CD4-positive, alpha-beta T cell (primary cell): ENCODE results near the gene TEX2. TPM values are rescaled to one million over a fixed set of nuclear protein-coding genes. Genes with fewer than 3 reads are reported as not detected.

ENCODE experiments used
- ATAC-seq: fragments of 200-7000 bp; cut with Tn5 transposase; one replicate; pipeline ENCODE4 v1.10.0; 2022; ENCODE audit warnings: mild to moderate bottlenecking; ENCODE audit not compliant: poor library complexity
- CTCF ChIA-PET: fragments of 350-600 bp; sonication (Branson Sonifier 250); formaldehyde crosslinking; loops from one replicate; lab custom pipeline; 2021; ENCODE audit warnings: antibody characterized with exemption, inconsistent platforms; lab: Charles Lee
- POLR2A ChIA-PET: fragments of 350-600 bp; sonication (Branson Sonifier 250); formaldehyde crosslinking; loops from one replicate; lab custom pipeline; 2021; ENCODE audit warnings: antibody characterized with exemption, inconsistent platforms; lab: Charles Lee
- DNase-seq, 14 experiments: peaks; one replicate each; pipeline ENCODE4 v3.0.0-alpha.2; 2013 to 2020; ENCODE audit warnings: mixed read lengths in 2 of 14
- H3K27ac ChIP-seq, 2 donors: one replicate each; pipeline versions ENCODE4 v1.5.1 to v1.7.0; 2013; ENCODE audit warnings: low read length in 2 of 2, low read depth in 1 of 2, mild to moderate bottlenecking in 1 of 2
- H3K27me3 ChIP-seq, 2 experiments: 1 replicate in 1 of 2; 2 replicates in 1 of 2; pipeline versions ENCODE4 v1.6.1 to v1.7.0; 2013; ENCODE audit warnings: low read length in 2 of 2, control low read depth in 1 of 2, mild to moderate bottlenecking in 1 of 2, moderate library complexity in 1 of 2; ENCODE audit not compliant: insufficient read depth in 2 of 2, control insufficient read depth in 1 of 2
- H3K36me3 ChIP-seq: one replicate; pipeline ENCODE4 v1.6.1; 2013; ENCODE audit warnings: low read length, control low read depth; ENCODE audit not compliant: insufficient read depth
- H3K4me1 ChIP-seq: one replicate; pipeline ENCODE4 v1.6.1; 2013; ENCODE audit warnings: low read length, control low read depth; ENCODE audit not compliant: insufficient read depth
- H3K4me3 ChIP-seq: one replicate; pipeline ENCODE4 v1.5.1; 2013; ENCODE audit warnings: mild to moderate bottlenecking, low read length, moderate library complexity
- H3K9me3 ChIP-seq, 2 experiments: 1 replicate in 1 of 2; 2 replicates in 1 of 2; pipeline versions ENCODE4 v1.6.1 to v1.7.0; 2013; ENCODE audit warnings: low read length in 2 of 2, mild to moderate bottlenecking in 2 of 2, control low read depth in 1 of 2, moderate library complexity in 1 of 2; ENCODE audit not compliant: control insufficient read depth in 1 of 2, insufficient read depth in 1 of 2
- H3K27ac Mint-ChIP-seq: one replicate; pipeline ENCODE4 v1.8.0; 2020; ENCODE audit warnings: mixed read lengths
- H3K27me3 Mint-ChIP-seq: one replicate; pipeline ENCODE4 v1.8.0; 2021; ENCODE audit warnings: mixed read lengths
- H3K36me3 Mint-ChIP-seq: one replicate; pipeline ENCODE4 v1.8.0; 2021; ENCODE audit warnings: low read depth, mixed read lengths
- H3K4me1 Mint-ChIP-seq: one replicate; pipeline ENCODE4 v1.8.0; 2021; ENCODE audit warnings: low read depth, mixed read lengths
- H3K4me3 Mint-ChIP-seq: one replicate; pipeline ENCODE4 v1.8.0; 2020; ENCODE audit warnings: mild to moderate bottlenecking, mixed read lengths
- H3K9me3 Mint-ChIP-seq: one replicate; pipeline ENCODE4 v1.8.0; 2020; ENCODE audit warnings: mixed read lengths
- intact Hi-C, 2 experiments: fragments of 100-400 bp; cut with DNase I in 1 of 2; cut with micrococcal nuclease in 1 of 2; formaldehyde crosslinking; loops; one replicate each; pipeline versions ENCODE4 v1.15.1 to v1.9.0; 2023 to 2025; cut with DNase I, micrococcal nuclease
- total RNA-seq, 174 experiments: library from RNA in 2 of 174; stranded (reverse) in 2 of 174; gene quantifications; one replicate each; pipeline ENCODE4 v1.2.3 and lab custom pipeline; 2021 to 2026
- TF ChIP-seq, protein P1 (sequence below): fragments of 200-600 bp; IDR thresholded peaks from one replicate; pipeline ENCODE4 v1.8.0; 2022; ENCODE audit warnings: antibody characterized with exemption, mild to moderate bottlenecking

The TEX2 gene
- total RNA-seq, 2 experiments from 2014 or later: 8.6 to 8.9 TPM

DNA sequence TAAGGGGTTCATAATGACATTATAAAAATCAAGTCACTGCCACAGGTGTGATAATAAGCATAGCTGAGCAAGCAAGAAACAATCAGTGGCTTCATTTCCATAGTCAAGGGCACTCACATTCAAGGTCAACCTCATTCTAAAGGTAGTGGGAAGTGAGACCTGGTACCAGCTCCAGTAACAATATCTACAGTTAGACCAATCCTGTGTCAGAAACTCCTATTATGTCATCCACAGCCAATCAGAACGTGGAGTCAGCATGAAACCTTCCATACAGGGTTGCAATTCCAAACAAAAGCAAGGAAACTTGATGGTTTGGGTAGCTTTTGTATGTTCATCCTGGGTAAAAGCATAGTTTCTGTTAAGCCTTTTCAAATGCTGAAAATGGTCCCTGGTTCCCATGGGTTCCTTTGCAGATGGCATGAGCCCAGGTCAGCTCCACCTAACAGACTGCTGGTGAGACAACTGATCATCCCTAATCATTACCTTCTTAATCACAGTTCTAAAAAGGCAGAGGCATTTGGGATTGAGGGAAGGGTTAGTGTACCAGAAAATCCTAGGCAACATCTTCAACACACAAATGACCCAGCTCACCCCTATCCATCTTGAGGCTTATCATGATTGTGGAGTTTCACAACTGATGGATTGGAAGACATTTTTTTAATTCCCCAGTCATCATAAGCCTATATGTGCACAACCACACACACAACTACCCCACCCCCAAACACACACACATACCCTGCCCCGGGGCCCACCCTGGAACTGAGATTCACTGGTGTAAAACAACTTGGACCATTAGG, 30.4 kb downstream of the TEX2 start:
- H3K4me1 ChIP-seq: no peaks in the 10 kb centered on the region
- H3K4me1 Mint-ChIP-seq: peaks cover 7% of the 10 kb centered on the region
- intact Hi-C loops: no loop called here
- H3K4me3 Mint-ChIP-seq: no peak overlapping the region
- ChIA-PET CTCF (interaction anchor here (1.1 kb wide), 1 partner anchor 12 kb away, joined by 3 read pairs; no protein-coding TSS in a partner anchor), POLR2A (interaction anchor here (1.0 kb wide), 1 partner anchor 25 kb away, joined by 3 read pairs; no protein-coding TSS in a partner anchor)
- no peaks in the 10 kb centered on the region for H3K27me3 ChIP-seq
- peaks cover 4% of the 10 kb centered on the region for H3K36me3 Mint-ChIP-seq
- DNase-seq: no peak
- no peaks in the 10 kb centered on the region for H3K9me3 Mint-ChIP-seq
- no peaks in the 10 kb centered on the region for H3K27me3 Mint-ChIP-seq
- H3K27ac Mint-ChIP-seq: no peak overlapping the region
- no peaks in the 10 kb centered on the region for H3K36me3 ChIP-seq
- TF ChIP-seq, protein P1, sequence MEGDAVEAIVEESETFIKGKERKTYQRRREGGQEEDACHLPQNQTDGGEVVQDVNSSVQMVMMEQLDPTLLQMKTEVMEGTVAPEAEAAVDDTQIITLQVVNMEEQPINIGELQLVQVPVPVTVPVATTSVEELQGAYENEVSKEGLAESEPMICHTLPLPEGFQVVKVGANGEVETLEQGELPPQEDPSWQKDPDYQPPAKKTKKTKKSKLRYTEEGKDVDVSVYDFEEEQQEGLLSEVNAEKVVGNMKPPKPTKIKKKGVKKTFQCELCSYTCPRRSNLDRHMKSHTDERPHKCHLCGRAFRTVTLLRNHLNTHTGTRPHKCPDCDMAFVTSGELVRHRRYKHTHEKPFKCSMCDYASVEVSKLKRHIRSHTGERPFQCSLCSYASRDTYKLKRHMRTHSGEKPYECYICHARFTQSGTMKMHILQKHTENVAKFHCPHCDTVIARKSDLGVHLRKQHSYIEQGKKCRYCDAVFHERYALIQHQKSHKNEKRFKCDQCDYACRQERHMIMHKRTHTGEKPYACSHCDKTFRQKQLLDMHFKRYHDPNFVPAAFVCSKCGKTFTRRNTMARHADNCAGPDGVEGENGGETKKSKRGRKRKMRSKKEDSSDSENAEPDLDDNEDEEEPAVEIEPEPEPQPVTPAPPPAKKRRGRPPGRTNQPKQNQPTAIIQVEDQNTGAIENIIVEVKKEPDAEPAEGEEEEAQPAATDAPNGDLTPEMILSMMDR: no peak
- no peak for ATAC-seq
- H3K4me3 ChIP-seq: no peak overlapping the region
- H3K9me3 ChIP-seq: no peaks in the 10 kb centered on the region
- no peak overlapping the region for H3K27ac ChIP-seq

DNA sequence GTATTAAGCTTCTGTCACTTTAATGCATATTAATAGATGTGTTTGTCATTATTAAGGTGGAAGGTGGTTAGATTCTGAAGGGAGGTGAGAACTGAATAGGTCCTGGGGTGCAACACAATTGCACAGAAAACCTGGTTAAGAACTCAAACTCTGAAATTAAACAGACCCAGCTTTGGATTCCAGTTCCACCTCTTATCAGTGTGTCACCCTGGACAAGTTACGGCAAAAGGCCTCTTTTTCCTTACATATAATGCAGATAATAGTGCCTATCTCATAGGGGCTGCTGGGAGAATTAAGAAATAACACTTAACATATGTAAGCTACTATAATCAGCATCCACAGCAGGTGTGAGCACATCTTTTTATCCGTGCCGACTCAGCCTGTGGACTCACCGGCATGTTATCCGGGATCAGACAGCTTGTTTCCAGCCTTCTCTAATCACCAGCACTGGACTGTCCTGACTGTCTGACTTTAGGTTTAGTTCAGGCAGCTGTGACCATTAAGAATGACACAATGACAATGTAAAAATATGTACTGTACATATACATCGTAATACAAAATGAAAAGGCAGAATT, 31.4 kb downstream of the TEX2 start:
- ATAC-seq: no peak
- Mint-ChIP-seq H3K27ac (no peak overlapping the region), H3K36me3 (peaks cover 4% of the 10 kb centered on the region), H3K4me1 (peaks cover 7% of the 10 kb centered on the region), H3K4me3 (no peak overlapping the region), H3K9me3 (no peaks in the 10 kb centered on the region), H3K27me3 (no peaks in the 10 kb centered on the region)
- intact Hi-C loops: no loop called here
- Histone ChIP-seq H3K4me3 (no peak overlapping the region), H3K27ac (no peak overlapping the region), H3K9me3 (no peaks in the 10 kb centered on the region), H3K36me3 (no peaks in the 10 kb centered on the region), H3K27me3 (no peaks in the 10 kb centered on the region), H3K4me1 (no peaks in the 10 kb centered on the region)
- ChIA-PET POLR2A (interaction anchor here (1.0 kb wide), 1 partner anchor 18 kb away, joined by 3 read pairs; no protein-coding TSS in a partner anchor), CTCF (interaction anchor here (1.1 kb wide), 1 partner anchor 13 kb away, joined by 3 read pairs; no protein-coding TSS in a partner anchor)
- DNase-seq: no peak
- TF ChIP-seq, protein P1: no peak

GRCh38 chr17:64230791-64231408, 32.2 kb downstream of the TEX2 start:
- Histone ChIP-seq H3K4me1 (no peaks in the 10 kb centered on the region), H3K27ac (no peak overlapping the region), H3K36me3 (no peaks in the 10 kb centered on the region), H3K4me3 (no peak overlapping the region), H3K9me3 (no peaks in the 10 kb centered on the region), H3K27me3 (no peaks in the 10 kb centered on the region)
- intact Hi-C loops: no loop called here
- no peak overlapping the region for H3K4me3 Mint-ChIP-seq
- no peak for DNase-seq
- ChIA-PET POLR2A (interaction anchor here (1.0 kb wide), 1 partner anchor 18 kb away, joined by 3 read pairs; no protein-coding TSS in a partner anchor), CTCF (no interaction called here)
- no peak for ATAC-seq
- H3K36me3 Mint-ChIP-seq: peaks cover 4% of the 10 kb centered on the region
- no peak overlapping the region for H3K27ac Mint-ChIP-seq
- TF ChIP-seq, protein P1: no peak
- H3K4me1 Mint-ChIP-seq: peaks cover 6% of the 10 kb centered on the region
- H3K27me3 Mint-ChIP-seq: no peaks in the 10 kb centered on the region
- no peaks in the 10 kb centered on the region for H3K9me3 Mint-ChIP-seq
